SK-N-MC (cell line): ENCODE results near the gene DNASE2B.

Experiments used
- DNase-seq: peaks from one replicate; pipeline ENCODE4 v3.0.0-alpha.2; 2011; ENCODE audit warnings: low read depth, low spot score
- H3K27ac ChIP-seq: fragments of 200-600 bp; sonication (generic); 2 replicates; pipeline ENCODE4 v1.5.1; 2016; ENCODE audit warnings: mixed run types
- H3K36me3 ChIP-seq: fragments of 200-600 bp; sonication (generic); 2 replicates; pipeline ENCODE4 v1.6.1; 2017; ENCODE audit warnings: antibody characterized with exemption, low read length, mixed read lengths; ENCODE audit not compliant: insufficient read depth
- H3K4me3 ChIP-seq: fragments of 200-600 bp; sonication (generic); 2 replicates; pipeline ENCODE4 v1.5.1; 2016
- H3K9ac ChIP-seq: fragments of 200-600 bp; sonication (generic); 2 replicates; pipeline ENCODE4 v1.8.0; 2017; ENCODE audit warnings: mixed run types, mixed read lengths; ENCODE audit not compliant: insufficient read length
- H3K9me3 ChIP-seq: fragments of 200-600 bp; sonication (generic); 2 replicates; pipeline ENCODE4 v1.6.1; 2017; ENCODE audit warnings: low read depth, mild to moderate bottlenecking, antibody characterized with exemption, low read length, moderate library complexity, mixed read lengths
- EZH2 ChIP-seq: fragments of 200-600 bp; sonication (generic); IDR thresholded peaks from one replicate; pipeline ENCODE4 v1.6.1; 2017; ENCODE audit warnings: antibody characterized with exemption
- FOXP2 ChIP-seq: optimal IDR thresholded peaks from 2 replicates; pipeline ENCODE3; 2011; ENCODE audit warnings: mild to moderate bottlenecking, moderate library complexity; ENCODE audit not compliant: insufficient read depth; ENCODE audit errors: extremely low read length, control extremely low read depth
- POLR2AphosphoS5 ChIP-seq: IDR thresholded peaks from 2 replicates; pipeline ENCODE4 v1.6.1; 2012; ENCODE audit warnings: mild to moderate bottlenecking, low read depth, low read length, borderline replicate concordance

The DNASE2B gene

GRCh38 chr1:84415396-84415795 is 17.1 kb downstream of the DNASE2B start:
- H3K27ac ChIP-seq: no peak overlapping the region
- no peaks in the 10 kb centered on the region for H3K9me3 ChIP-seq
- no peaks in the 10 kb centered on the region for H3K36me3 ChIP-seq
- H3K4me3 ChIP-seq: no peak overlapping the region
- no peak overlapping the region for H3K9ac ChIP-seq
- no peak for DNase-seq
- TF ChIP-seq POLR2AphosphoS5 (no peak), FOXP2 (no peak), EZH2 (no peak)

- H3K27ac ChIP-seq: no peak overlapping the region
- no peak overlapping the region for H3K4me3 ChIP-seq
- TF ChIP-seq FOXP2 (no peak), POLR2AphosphoS5 (no peak), EZH2 (no peak)
- no peak overlapping the region for H3K9ac ChIP-seq
- DNase-seq: no peak
- H3K36me3 ChIP-seq: no peaks in the 10 kb centered on the region
- H3K9me3 ChIP-seq: no peaks in the 10 kb centered on the region
Observed at GRCh38 chr1:84422909-84423308, 24.6 kb downstream of the DNASE2B start.

DNA sequence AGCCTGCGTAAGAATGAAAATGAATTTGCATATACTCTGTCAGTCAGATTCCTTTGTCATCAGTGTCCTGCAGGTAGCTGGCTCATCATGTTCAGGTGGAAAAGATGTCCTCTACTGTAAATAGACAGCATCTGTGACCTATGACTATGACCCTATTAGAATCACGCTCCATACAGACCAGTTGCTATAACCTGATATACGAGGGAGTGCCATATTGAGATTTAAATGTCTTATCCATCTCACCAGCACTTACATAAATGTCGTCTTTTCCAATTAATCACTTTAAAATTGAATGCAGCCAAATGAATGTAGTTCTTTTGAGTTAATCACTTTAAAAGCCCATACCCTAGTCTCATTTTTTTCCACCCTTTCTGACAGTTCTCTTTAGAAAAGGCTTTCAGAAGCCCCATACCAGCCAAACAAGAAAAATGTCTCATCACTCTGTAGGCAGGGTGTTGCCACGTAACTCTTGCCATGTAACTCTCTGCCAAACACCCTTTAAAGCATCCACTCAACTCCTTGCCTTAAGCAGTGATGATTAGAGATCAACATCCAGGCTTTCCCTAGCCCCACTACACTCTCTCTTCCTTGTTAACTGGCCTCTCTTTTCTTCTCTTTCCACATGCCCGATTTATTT is 26.3 kb downstream of the DNASE2B start:
- Histone ChIP-seq H3K9ac (no peak overlapping the region), H3K9me3 (no peaks in the 10 kb centered on the region), H3K27ac (no peak overlapping the region), H3K4me3 (no peak overlapping the region), H3K36me3 (no peaks in the 10 kb centered on the region)
- TF ChIP-seq FOXP2 (no peak), POLR2AphosphoS5 (no peak), EZH2 (no peak)
- no peak for DNase-seq

DNA sequence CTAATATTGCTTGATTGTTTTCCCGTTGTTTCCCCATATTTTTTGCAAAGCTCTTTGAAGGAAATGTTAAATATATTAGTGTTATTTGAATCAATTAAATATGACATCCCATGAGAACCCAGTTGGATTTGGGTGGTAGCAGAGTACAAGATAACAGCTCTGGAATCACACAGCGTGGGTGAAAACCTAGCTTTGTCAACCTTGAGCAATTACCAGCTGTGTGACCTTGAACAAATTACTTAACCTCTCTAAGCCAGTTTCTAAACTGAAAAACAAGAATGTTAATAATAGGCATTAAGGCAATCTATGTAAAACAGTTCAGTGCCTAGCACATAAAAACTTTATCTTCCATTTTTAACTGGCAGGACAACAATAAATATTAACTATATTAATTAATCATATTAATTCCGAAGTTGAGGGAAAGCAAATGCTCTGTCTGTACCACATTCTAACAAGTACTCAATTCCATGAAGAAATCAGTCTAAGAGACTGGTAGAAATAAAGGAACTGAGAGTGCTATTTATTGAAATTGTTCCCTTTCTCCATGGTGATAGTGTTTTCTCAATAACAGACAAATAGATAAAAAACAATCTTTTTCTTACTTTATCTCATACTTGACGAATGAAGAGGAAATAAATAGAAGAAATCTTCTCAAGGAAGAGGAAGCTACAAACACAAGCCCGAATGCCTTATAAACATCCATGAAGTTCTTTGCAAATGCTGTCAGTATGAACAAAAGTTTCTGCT is 27.0 kb downstream of the DNASE2B start:
- no peak overlapping the region for H3K9ac ChIP-seq
- no peaks in the 10 kb centered on the region for H3K9me3 ChIP-seq
- H3K27ac ChIP-seq: no peak overlapping the region
- DNase-seq: no peak
- no peak overlapping the region for H3K4me3 ChIP-seq
- TF ChIP-seq FOXP2 (no peak), EZH2 (no peak), POLR2AphosphoS5 (no peak)
- no peaks in the 10 kb centered on the region for H3K36me3 ChIP-seq

- H3K36me3 ChIP-seq: no peaks in the 10 kb centered on the region
- H3K4me3 ChIP-seq: no peak overlapping the region
- no peak overlapping the region for H3K9ac ChIP-seq
- DNase-seq: no peak
- no peaks in the 10 kb centered on the region for H3K9me3 ChIP-seq
- H3K27ac ChIP-seq: no peak overlapping the region
- no peak for TF ChIP-seq EZH2
- no peak for TF ChIP-seq POLR2AphosphoS5
- TF ChIP-seq FOXP2: no peak
Observed at GRCh38 chr1:84426376-84426775, 28.1 kb downstream of the DNASE2B start.

- no peak for DNase-seq
- H3K4me3 ChIP-seq: no peak overlapping the region
- H3K36me3 ChIP-seq: no peaks in the 10 kb centered on the region
- no peak overlapping the region for H3K9ac ChIP-seq
- no peaks in the 10 kb centered on the region for H3K9me3 ChIP-seq
- TF ChIP-seq EZH2 (no peak), FOXP2 (no peak), POLR2AphosphoS5 (no peak)
- H3K27ac ChIP-seq: no peak overlapping the region
Observed at GRCh38 chr1:84427250-84428188, 29.2 kb downstream of the DNASE2B start.

- Histone ChIP-seq H3K27ac (no peak overlapping the region), H3K4me3 (no peak overlapping the region), H3K9ac (no peak overlapping the region), H3K9me3 (no peaks in the 10 kb centered on the region), H3K36me3 (no peaks in the 10 kb centered on the region)
- DNase-seq: no peak
- TF ChIP-seq POLR2AphosphoS5 (no peak), EZH2 (no peak), FOXP2 (no peak)
Observed at GRCh38 chr1:84428235-84428634, 30.0 kb downstream of the DNASE2B start.

DNA sequence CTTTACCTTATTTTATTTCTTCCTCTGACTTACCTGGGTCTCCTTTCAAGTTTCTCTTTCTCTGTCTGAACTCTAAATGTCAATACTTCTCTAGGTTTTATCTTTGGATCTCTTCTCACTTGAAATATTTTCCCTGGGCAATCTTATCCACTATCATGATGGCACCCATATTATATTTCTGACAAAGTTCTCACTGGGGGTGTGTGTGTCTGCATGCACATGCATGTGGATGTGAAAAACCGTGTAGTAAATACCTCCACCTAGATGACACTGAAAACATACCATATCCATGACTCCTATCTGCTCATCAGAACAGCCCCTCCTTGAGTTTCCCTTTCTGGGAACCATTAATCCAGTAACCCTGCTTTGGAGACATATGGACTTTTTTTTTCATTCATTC is 30.9 kb downstream of the DNASE2B start:
- Histone ChIP-seq H3K9ac (no peak overlapping the region), H3K9me3 (no peaks in the 10 kb centered on the region), H3K4me3 (no peak overlapping the region), H3K27ac (no peak overlapping the region), H3K36me3 (no peaks in the 10 kb centered on the region)
- TF ChIP-seq EZH2: no peak
- no peak for TF ChIP-seq POLR2AphosphoS5
- TF ChIP-seq FOXP2: no peak
- no peak for DNase-seq
